ENCODE data around the gene ZMYND19.
"Not testable (repeated sequence)": the region's sequence is repeated elsewhere in the genome, so short reads cannot be mapped to it uniquely, and the experiment has no call there.

The ZMYND19 gene

DNA sequence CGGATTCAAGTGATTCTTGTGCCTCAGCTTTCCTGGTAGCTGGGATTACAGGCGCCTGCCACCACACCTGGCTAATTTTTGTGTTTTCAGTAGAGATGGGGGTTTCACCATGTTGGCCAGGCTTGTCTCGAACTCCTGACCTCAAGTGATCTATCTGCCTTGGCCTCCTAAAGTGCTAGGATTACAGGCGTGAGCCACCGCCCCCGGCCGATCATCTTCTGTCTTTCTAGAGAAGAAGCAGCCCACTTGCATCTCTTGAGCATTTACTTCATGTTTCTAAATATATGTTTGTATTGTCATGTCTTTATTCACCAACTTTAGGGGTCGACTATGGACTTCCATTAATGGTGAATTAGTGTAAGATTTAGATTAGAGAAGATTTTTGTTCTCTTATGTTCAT is 31.9 kb upstream of the ZMYND19 start:
- not testable (repeated sequence) for H3K9me3 ChIP-seq (ENCODE audit: control insufficient read depth, low read length); H3K27me3 ChIP-seq (replicated peaks; ENCODE audit: control insufficient read depth, insufficient read depth, low read length); H3K36me3 ChIP-seq (ENCODE audit: control insufficient read depth, insufficient read depth, low read length, severe bottlenecking); H3K9ac ChIP-seq (ENCODE audit: low read length); DNase-seq (ENCODE audit: low read depth); H3K4me3 ChIP-seq (ENCODE audit: low read length)
- H3K4me1 ChIP-seq (ENCODE audit: control insufficient read depth, insufficient read depth, low read length) = peaks cover 33% of the 10 kb centered on the region

DNA sequence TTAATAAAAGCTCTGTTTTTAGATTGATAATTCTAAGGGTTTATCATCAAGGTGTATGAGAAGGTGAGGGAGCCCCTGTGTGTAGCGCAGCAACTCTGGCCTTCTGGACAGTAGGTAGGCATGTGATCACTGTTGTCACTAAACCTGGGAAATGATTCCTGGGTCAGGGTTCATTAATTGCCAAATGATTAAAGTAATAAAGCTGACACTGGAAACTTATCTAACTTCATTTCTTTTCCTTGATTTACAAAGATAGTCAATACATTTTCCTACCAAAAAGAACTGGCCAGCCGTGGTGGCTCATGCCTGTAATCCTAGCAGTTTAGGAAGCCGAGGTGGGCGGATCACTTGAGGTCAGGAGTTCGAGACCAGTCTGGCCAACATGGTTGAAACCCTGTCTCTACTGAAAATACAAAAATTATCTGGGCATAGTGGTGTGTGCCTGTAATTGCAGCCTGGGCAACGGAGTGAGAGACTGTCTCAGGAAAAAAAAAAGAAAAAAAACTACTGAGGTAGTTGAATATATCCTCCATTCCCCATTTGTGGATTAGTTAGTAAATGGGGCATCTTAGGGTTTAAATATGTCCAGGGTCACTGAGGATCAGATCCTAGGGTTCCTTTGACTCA is 30.9 kb upstream of the ZMYND19 start:
- Histone ChIP-seq H3K4me3 (ENCODE audit: low read length) (peak overlapping the region; percentile 88), H3K9me3 (ENCODE audit: control insufficient read depth, low read length) (no peaks in the 10 kb centered on the region), H3K36me3 (ENCODE audit: control insufficient read depth, insufficient read depth, low read length, severe bottlenecking) (peaks cover 3% of the 10 kb centered on the region), H3K4me1 (ENCODE audit: control insufficient read depth, insufficient read depth, low read length) (peaks cover 35% of the 10 kb centered on the region), H3K27me3 (replicated peaks; ENCODE audit: control insufficient read depth, insufficient read depth, low read length) (no peaks in the 10 kb centered on the region), H3K9ac (ENCODE audit: low read length) (no peak overlapping the region)
- peak; percentile 51 for DNase-seq (ENCODE audit: low read depth)

DNA sequence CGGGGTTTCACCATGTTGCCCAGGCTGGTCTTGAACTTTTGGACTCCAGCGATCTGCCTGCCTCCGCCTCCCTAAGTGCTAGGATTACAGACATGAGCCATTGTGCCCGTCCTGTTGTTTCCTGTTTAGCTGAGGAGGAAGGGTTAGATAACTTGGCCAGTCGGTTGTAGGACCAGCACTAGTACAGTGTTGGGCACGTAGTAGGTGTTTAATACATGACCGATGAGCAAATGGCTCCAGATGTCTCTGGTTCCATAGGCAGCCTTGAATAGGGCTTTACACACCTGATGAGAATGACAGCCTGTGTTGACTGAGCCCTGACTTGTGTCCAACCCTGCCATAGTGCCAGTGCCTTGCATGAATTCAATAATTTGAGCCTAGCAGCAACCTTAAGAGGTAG is 30.3 kb upstream of the ZMYND19 start:
- Histone ChIP-seq H3K27me3 (replicated peaks; ENCODE audit: control insufficient read depth, insufficient read depth, low read length) (no peaks in the 10 kb centered on the region), H3K4me3 (ENCODE audit: low read length) (peak overlapping the region; percentile 88), H3K9ac (ENCODE audit: low read length) (peak overlapping the region; percentile 90), H3K9me3 (ENCODE audit: control insufficient read depth, low read length) (no peaks in the 10 kb centered on the region), H3K4me1 (ENCODE audit: control insufficient read depth, insufficient read depth, low read length) (peaks cover 35% of the 10 kb centered on the region), H3K36me3 (ENCODE audit: control insufficient read depth, insufficient read depth, low read length, severe bottlenecking) (peaks cover 9% of the 10 kb centered on the region)
- DNase-seq (ENCODE audit: low read depth) = no peak

DNA sequence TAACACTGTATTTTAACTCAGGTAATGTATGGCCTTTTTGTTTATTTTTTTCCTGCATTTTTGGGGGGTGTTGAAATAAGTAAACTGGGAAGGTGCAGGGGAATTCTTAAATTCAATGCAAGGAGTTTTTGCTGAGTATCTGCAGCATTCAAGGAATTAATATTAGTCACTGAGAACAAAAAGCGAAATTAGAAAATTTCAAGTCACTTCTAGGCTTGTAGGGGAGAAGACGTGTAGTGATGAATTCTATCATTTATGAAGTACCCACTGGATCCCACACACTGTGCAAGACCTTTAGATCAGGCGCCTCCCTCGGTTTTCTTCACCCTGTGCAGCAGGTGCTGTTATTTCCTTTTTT is 29.7 kb upstream of the ZMYND19 start:
- no peaks in the 10 kb centered on the region for H3K9me3 ChIP-seq (ENCODE audit: control insufficient read depth, low read length)
- no peak for DNase-seq (ENCODE audit: low read depth)

DNA sequence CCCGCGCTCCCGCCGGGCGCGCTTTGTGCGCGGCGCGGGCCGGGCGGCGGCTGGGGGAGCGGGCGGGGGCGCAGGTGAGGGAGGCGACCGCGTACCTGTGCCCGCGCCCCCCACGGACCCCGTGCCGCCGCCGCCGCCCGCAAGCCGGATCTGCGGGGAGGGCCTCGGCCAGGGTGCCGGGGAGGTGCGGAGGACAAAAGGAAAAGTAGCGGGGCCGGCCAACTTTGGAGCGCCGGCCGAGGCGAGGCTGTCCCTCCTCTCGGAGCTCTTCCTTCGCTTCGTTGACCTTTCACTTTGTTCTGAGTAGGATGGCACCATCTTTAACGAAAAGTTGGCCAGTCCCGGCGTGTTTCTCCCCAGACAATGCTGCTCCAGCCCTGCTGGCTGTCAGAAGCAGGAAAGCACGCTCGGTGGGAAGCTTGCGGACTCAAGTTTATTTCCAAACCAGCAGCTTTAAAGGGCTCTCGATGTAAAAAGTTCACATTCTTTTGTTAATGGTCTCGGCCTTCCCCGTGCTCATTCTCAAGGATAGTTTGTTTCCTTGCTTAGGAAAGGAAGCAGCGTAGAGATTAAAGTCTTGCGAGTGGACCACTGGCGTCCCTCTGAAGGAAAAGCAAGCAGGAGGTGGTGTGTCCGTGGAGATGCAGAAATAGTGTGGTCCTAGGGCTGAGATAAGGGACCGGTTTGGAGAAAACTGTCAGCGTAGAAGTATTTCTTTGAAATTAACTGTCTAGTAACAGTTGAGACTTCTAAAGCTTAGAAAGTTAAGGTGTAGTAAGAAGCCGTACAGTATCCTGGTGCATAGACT is 29.1 kb upstream of the ZMYND19 start:
- H3K9me3 ChIP-seq (ENCODE audit: control insufficient read depth, low read length) = no peaks in the 10 kb centered on the region
- H3K36me3 ChIP-seq (ENCODE audit: control insufficient read depth, insufficient read depth, low read length, severe bottlenecking) = peaks cover 19% of the 10 kb centered on the region
- peak; percentile 69 for DNase-seq (ENCODE audit: low read depth)
- no peaks in the 10 kb centered on the region for H3K27me3 ChIP-seq (replicated peaks; ENCODE audit: control insufficient read depth, insufficient read depth, low read length)
- H3K9ac ChIP-seq (ENCODE audit: low read length) = peak overlapping the region; percentile 90
- peak overlapping the region; percentile 88 for H3K4me3 ChIP-seq (ENCODE audit: low read length)
- H3K4me1 ChIP-seq (ENCODE audit: control insufficient read depth, insufficient read depth, low read length) = peaks cover 35% of the 10 kb centered on the region

More for the DNA sequence above, 29.7 kb upstream of the ZMYND19 start:
- Histone ChIP-seq H3K36me3 (ENCODE audit: control insufficient read depth, insufficient read depth, low read length, severe bottlenecking) (peaks cover 13% of the 10 kb centered on the region), H3K9ac (ENCODE audit: low read length) (peak overlapping the region; percentile 90), H3K4me3 (ENCODE audit: low read length) (peak overlapping the region; percentile 88), H3K4me1 (ENCODE audit: control insufficient read depth, insufficient read depth, low read length) (peaks cover 35% of the 10 kb centered on the region), H3K27me3 (replicated peaks; ENCODE audit: control insufficient read depth, insufficient read depth, low read length) (no peaks in the 10 kb centered on the region)

DNA sequence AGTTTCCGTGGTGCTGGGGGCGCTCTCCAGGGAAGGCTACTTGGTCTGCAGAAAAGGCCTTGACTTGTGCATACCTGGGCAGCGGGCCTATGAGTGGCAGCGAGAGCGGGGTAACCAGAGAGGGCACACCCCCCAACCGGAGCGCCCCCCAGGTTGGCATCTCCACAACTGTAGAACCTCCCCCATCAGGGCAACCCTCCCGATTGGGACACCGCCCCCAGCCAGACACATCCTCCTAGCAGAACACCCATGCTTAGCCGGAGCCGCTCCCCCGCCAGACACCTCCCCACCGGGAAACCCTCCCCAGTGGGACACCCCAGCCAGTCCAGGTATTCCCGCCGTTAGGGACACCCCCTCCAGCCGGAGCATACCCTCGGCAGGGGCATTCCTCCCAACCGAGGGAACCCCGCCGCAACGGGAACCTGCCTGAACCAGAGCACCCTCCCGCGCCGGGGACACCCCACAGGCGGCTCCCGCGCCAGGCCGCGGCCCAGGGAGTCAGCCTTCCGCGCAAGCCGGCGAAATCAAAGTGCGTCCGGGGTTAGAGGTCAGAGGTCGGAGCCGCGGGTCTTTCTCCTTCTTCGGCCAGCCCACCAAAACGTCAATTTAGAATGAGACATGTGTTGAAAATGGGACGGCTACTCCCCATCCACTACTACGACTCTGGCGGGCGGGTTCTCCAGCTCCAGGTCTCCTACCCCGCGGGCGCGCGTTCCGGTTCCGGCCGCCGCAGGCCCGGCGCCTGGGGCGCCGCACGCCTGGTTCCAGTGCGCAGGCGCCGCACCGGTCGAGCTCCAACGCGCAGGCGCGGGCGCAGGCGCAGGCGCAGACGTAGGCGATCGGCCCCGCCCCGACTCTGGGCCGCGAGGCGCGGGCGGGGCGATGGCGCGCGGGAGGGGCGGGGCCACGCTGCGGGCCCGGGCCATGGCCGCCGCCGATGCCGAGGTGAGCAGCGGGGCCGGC is 28.1 kb upstream of the ZMYND19 start, which contains the start of gene EHMT1:
EHMT1 (plus strand) TSS at position 901 of the 963 bp plus-strand sequence; CDS start at position 925, 24 bp downstream.
- peak; percentile 94 for DNase-seq (ENCODE audit: low read depth)
- H3K4me3 ChIP-seq (ENCODE audit: low read length) = peak within 1 kb of the TSS; percentile 99
- H3K9ac ChIP-seq (ENCODE audit: low read length) = peak within 1 kb of the TSS; percentile 99
- H3K9me3 ChIP-seq (ENCODE audit: control insufficient read depth, low read length) = no peaks in the 10 kb centered on the region
- peaks cover 28% of the 10 kb centered on the region for H3K36me3 ChIP-seq (ENCODE audit: control insufficient read depth, insufficient read depth, low read length, severe bottlenecking)
- H3K27me3 ChIP-seq (replicated peaks; ENCODE audit: control insufficient read depth, insufficient read depth, low read length) = no peaks in the 10 kb centered on the region
- H3K4me1 ChIP-seq (ENCODE audit: control insufficient read depth, insufficient read depth, low read length) = peaks cover 35% of the 10 kb centered on the region

DNA sequence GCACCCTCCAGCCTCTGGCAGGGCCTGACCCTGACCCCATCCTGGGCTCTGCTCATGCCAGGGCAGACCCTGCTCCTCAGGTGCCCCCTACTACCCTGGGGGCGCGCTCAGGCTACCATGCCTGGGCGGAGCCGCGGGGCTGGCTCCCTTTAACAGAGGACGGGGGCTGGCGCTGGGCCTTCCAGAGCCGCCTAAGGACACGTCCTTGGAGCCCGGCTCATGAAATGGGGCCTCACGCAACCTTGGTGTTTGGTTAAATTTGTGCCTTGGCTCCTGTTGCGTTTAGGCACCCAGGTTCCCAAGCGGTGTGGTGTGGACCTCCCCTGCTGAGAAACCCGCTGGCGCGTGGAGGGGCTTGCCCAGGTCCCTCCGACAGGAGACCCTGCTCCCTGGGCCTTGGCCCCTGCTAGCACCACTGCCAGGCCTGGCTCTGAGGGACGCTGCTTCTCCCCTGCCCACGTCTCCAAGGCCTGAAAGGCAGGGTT is 25.1 kb upstream of the ZMYND19 start:
- H3K27me3 ChIP-seq (replicated peaks; ENCODE audit: control insufficient read depth, insufficient read depth, low read length) = no peaks in the 10 kb centered on the region
- no peaks in the 10 kb centered on the region for H3K9me3 ChIP-seq (ENCODE audit: control insufficient read depth, low read length)
- no peak overlapping the region for H3K4me3 ChIP-seq (ENCODE audit: low read length)
- H3K9ac ChIP-seq (ENCODE audit: low read length) = no peak overlapping the region
- no peak for DNase-seq (ENCODE audit: low read depth)
- H3K36me3 ChIP-seq (ENCODE audit: control insufficient read depth, insufficient read depth, low read length, severe bottlenecking) = peaks cover 28% of the 10 kb centered on the region
- H3K4me1 ChIP-seq (ENCODE audit: control insufficient read depth, insufficient read depth, low read length) = peaks cover 28% of the 10 kb centered on the region

DNA sequence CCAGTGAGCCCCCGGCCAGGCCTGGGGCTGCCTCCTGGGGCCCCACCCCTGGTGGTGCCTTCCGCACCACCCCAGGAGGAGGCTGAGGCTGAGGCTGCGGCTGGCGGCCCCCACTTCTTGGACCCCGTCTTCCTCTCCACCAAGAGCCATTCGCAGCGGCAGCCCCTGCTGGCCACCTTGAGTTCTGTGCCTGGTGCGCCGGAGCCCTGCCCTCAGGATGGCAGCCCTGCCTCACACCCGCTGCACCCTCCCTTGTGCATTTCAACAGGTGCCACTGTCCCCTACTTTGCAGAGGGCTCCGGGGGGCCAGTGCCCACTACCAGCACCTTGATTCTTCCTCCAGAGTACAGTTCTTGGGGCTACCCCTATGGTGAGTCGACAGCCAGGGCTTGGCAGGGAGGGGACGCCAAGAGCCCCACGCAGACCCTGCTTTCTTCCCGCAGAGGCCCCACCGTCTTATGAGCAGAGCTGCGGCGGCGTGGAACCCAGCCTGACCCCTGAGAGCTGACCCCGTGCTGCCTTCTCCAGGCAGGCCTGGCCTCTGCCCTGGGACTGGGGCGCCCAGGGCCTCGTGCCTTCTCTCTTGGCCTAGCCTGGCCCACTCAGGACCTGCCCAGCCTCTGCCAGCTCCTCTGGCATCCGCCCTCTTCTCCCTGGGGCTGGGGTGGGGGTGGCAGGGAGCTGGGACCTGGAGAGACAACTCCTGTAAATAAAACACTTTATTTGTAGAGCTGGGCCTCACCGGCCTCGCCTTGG is 24.5 kb upstream of the ZMYND19 start:
- H3K4me1 ChIP-seq (ENCODE audit: control insufficient read depth, insufficient read depth, low read length) = peaks cover 21% of the 10 kb centered on the region
- no peak overlapping the region for H3K9ac ChIP-seq (ENCODE audit: low read length)
- DNase-seq (ENCODE audit: low read depth) = no peak
- no peaks in the 10 kb centered on the region for H3K9me3 ChIP-seq (ENCODE audit: control insufficient read depth, low read length)
- no peak overlapping the region for H3K4me3 ChIP-seq (ENCODE audit: low read length)
- H3K27me3 ChIP-seq (replicated peaks; ENCODE audit: control insufficient read depth, insufficient read depth, low read length) = no peaks in the 10 kb centered on the region
- H3K36me3 ChIP-seq (ENCODE audit: control insufficient read depth, insufficient read depth, low read length, severe bottlenecking) = peaks cover 28% of the 10 kb centered on the region

DNA sequence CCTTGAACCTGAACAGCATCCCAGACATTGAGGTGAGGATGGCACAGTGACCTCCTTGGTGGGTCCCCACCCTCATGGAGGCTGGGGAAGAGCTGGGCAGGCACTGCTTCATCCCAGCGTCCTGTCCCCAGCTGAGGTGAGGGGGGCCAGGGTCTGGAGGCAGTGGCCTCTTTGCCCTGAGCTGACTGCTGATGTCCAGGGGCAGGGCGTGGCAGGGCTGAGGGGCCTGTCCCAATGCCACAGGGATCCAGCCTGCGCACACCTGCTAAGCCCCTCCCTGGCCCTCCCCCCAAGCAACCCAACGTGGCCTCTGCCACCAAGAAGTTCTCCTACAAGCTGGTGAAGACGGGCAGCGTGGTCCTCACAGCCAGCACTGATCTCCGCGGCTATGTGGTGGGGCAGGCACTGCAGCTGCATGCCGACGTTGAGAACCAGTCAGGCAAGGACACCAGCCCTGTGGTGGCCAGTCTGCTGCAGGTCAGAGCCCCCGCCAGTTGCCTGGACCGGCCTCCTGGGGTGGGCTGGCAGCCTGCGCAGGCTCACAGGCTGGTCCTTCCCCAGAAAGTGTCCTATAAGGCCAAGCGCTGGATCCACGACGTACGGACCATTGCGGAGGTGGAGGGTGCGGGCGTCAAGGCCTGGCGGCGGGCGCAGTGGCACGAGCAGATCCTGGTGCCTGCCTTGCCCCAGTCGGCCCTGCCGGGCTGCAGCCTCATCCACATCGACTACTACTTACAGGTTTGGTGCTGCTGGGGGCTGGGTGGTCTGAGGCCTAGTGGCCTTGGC is 23.6 kb upstream of the ZMYND19 start:
- H3K9ac ChIP-seq (ENCODE audit: low read length) = no peak overlapping the region
- no peak for DNase-seq (ENCODE audit: low read depth)
- H3K4me1 ChIP-seq (ENCODE audit: control insufficient read depth, insufficient read depth, low read length) = peaks cover 20% of the 10 kb centered on the region
- peaks cover 28% of the 10 kb centered on the region for H3K36me3 ChIP-seq (ENCODE audit: control insufficient read depth, insufficient read depth, low read length, severe bottlenecking)
- no peaks in the 10 kb centered on the region for H3K9me3 ChIP-seq (ENCODE audit: control insufficient read depth, low read length)
- H3K4me3 ChIP-seq (ENCODE audit: low read length) = no peak overlapping the region
- no peaks in the 10 kb centered on the region for H3K27me3 ChIP-seq (replicated peaks; ENCODE audit: control insufficient read depth, insufficient read depth, low read length)

DNA sequence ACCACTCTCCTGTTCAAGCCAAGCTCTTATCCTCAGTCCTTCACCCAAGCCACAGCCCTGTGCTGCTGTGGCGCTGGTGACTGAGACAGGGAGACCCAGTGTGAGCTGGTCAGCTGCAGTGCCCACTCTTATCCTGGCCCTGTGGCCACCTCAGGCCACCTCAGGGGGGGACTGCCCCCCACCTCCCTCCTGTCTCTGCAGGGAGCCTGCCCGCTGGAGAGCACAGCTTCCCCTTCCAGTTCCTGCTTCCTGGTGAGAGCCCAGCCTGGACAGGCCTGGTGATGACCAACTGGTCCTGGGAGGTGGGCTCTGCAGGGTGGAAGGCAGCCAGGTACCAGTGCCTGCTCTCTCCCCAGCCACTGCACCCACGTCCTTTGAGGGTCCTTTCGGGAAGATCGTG is 22.9 kb upstream of the ZMYND19 start:
- no peak for DNase-seq (ENCODE audit: low read depth)
- no peaks in the 10 kb centered on the region for H3K27me3 ChIP-seq (replicated peaks; ENCODE audit: control insufficient read depth, insufficient read depth, low read length)
- no peaks in the 10 kb centered on the region for H3K9me3 ChIP-seq (ENCODE audit: control insufficient read depth, low read length)
- peaks cover 28% of the 10 kb centered on the region for H3K36me3 ChIP-seq (ENCODE audit: control insufficient read depth, insufficient read depth, low read length, severe bottlenecking)
- H3K4me1 ChIP-seq (ENCODE audit: control insufficient read depth, insufficient read depth, low read length) = peaks cover 20% of the 10 kb centered on the region
- no peak overlapping the region for H3K4me3 ChIP-seq (ENCODE audit: low read length)
- H3K9ac ChIP-seq (ENCODE audit: low read length) = no peak overlapping the region

Measured in adipocyte (in vitro differentiated cells).